B cell (primary cell): Measurements from ENCODE around the gene CD86. TPM values are rescaled to one million over a fixed set of nuclear protein-coding genes. Genes with fewer than 3 reads are reported as not detected.

Source experiments
- ATAC-seq: fragments of 200-7000 bp; cut with Tn5 transposase; one replicate; pipeline ENCODE4 v1.10.0; 2021; ENCODE audit warnings: low read depth, mild to moderate bottlenecking, moderate number of reproducible peaks, moderate library complexity
- CTCF ChIA-PET: fragments of 350-600 bp; sonication (Branson Sonifier 250); formaldehyde crosslinking; loops from one replicate; lab custom pipeline; 2021; ENCODE audit warnings: antibody characterized with exemption, inconsistent platforms; lab: Charles Lee
- POLR2A ChIA-PET: fragments of 350-600 bp; sonication (Branson Sonifier 250); formaldehyde crosslinking; loops from one replicate; lab custom pipeline; 2021; ENCODE audit warnings: antibody characterized with exemption; lab: Charles Lee
- DNase-seq: peaks from one replicate; pipeline ENCODE4 v3.0.0; 2013
- H2AFZ ChIP-seq: 2 replicates; pipeline ENCODE4 v1.6.1; 2012; ENCODE audit warnings: mild to moderate bottlenecking, low read depth, low read length; ENCODE audit not compliant: insufficient read depth, poor library complexity, severe bottlenecking
- H3K27ac ChIP-seq, 2 donors: 1 replicate in 1 of 2; 2 replicates in 1 of 2; pipeline ENCODE4 v1.5.1; 2012 to 2013; ENCODE audit warnings: low read length in 2 of 2, mild to moderate bottlenecking in 2 of 2, moderate library complexity in 1 of 2
- H3K27me3 ChIP-seq, 4 experiments: fragments of 200-600 bp in 1 of 4; sonication (generic) in 1 of 4; replicated peaks in 1 of 4; 1 replicate in 2 of 4; 2 replicates in 2 of 4; pipeline versions ENCODE4 v1.6.1 to v1.7.0; 2013 to 2016; ENCODE audit warnings: low read length in 3 of 4, mild to moderate bottlenecking in 2 of 4, mixed read lengths in 1 of 4, moderate library complexity in 1 of 4; ENCODE audit not compliant: insufficient read depth in 4 of 4, control insufficient read depth in 3 of 4; ENCODE audit errors: control extremely low read depth in 1 of 4
- H3K36me3 ChIP-seq, 2 experiments: replicated peaks in 1 of 2; 1 replicate in 1 of 2; 2 replicates in 1 of 2; pipeline versions ENCODE4 v1.6.1 to v1.7.1; 2013; ENCODE audit warnings: low read length in 1 of 2; ENCODE audit not compliant: insufficient read depth in 2 of 2, control insufficient read depth in 1 of 2; ENCODE audit errors: control extremely low read depth in 1 of 2, extremely low read depth in 1 of 2
- H3K4me1 ChIP-seq, 2 donors: fragments of 200-600 bp in 1 of 2; sonication (generic) in 1 of 2; 1 replicate in 1 of 2; 2 replicates in 1 of 2; pipeline versions ENCODE4 v1.5.1 to v1.6.1; 2013 to 2017; ENCODE audit warnings: low read length in 2 of 2; ENCODE audit not compliant: control insufficient read depth in 2 of 2, insufficient read depth in 2 of 2
- H3K4me2 ChIP-seq: replicated peaks from 2 replicates; pipeline ENCODE3; 2012; ENCODE audit warnings: mild to moderate bottlenecking, low read depth, low read length; ENCODE audit not compliant: poor library complexity, severe bottlenecking
- H3K4me3 ChIP-seq, 5 experiments: fragments of 200-600 bp in 1 of 5; sonication (generic) in 1 of 5; 1 replicate in 3 of 5; 2 replicates in 2 of 5; pipeline versions ENCODE4 v1.5.1 to v1.7.0; 2011 to 2016; ENCODE audit warnings: low read length in 4 of 5, mild to moderate bottlenecking in 4 of 5, low read depth in 2 of 5, control low read depth in 1 of 5, moderate library complexity in 1 of 5; ENCODE audit not compliant: insufficient read depth in 1 of 5; ENCODE audit errors: control extremely low read depth in 1 of 5, extremely low read depth in 1 of 5
- H3K79me2 ChIP-seq: fragments of 200-600 bp; sonication (generic); one replicate; pipeline ENCODE4 v1.6.0; 2016; ENCODE audit warnings: low read length; ENCODE audit not compliant: control insufficient read depth, insufficient read depth
- H3K9ac ChIP-seq: fragments of 200-600 bp; sonication (generic); 2 replicates; pipeline ENCODE4 v1.6.1; 2017; ENCODE audit warnings: mild to moderate bottlenecking, low read length, moderate library complexity
- H3K9me3 ChIP-seq, 3 donors: one replicate each; pipeline versions ENCODE4 v1.6.1 to v1.7.1; 2013; ENCODE audit warnings: low read length in 2 of 3; ENCODE audit not compliant: control insufficient read depth in 2 of 3, insufficient read depth in 1 of 3; ENCODE audit errors: control extremely low read depth in 1 of 3
- H4K20me1 ChIP-seq: 2 replicates; pipeline ENCODE4 v1.6.0; 2012; ENCODE audit warnings: mild to moderate bottlenecking, low read length; ENCODE audit not compliant: insufficient read depth, control insufficient read depth, poor library complexity, severe bottlenecking
- H3K27ac Mint-ChIP-seq: one replicate; pipeline ENCODE4 v1.8.0; 2021; ENCODE audit warnings: mixed read lengths
- H3K27me3 Mint-ChIP-seq: one replicate; pipeline ENCODE4 v1.8.0; 2021; ENCODE audit warnings: mixed read lengths
- H3K4me1 Mint-ChIP-seq: one replicate; pipeline ENCODE4 v1.8.0; 2021; ENCODE audit warnings: mixed read lengths
- H3K4me3 Mint-ChIP-seq: one replicate; pipeline ENCODE4 v1.8.0; 2021; ENCODE audit warnings: mixed read lengths
- H3K9me3 Mint-ChIP-seq: one replicate; pipeline ENCODE4 v1.8.0; 2022; ENCODE audit warnings: mixed read lengths; ENCODE audit not compliant: insufficient read depth
- CTCF ChIP-seq: fragments of 200-600 bp; IDR thresholded peaks from one replicate; pipeline ENCODE4 v1.8.0; 2022; ENCODE audit warnings: antibody characterized with exemption, mild to moderate bottlenecking
- EZH2 ChIP-seq: IDR thresholded peaks from 2 replicates; pipeline ENCODE4 v1.6.1; 2012; ENCODE audit warnings: borderline replicate concordance, low read depth, mild to moderate bottlenecking, moderate library complexity, low read length; ENCODE audit not compliant: insufficient read depth, poor library complexity, severe bottlenecking
- WGBS: methylation state at CpG from one replicate; pipeline ENCODE4 v1.1.5; 2013; ENCODE audit warnings: missing lambda C conversion rate; ENCODE audit not compliant: insufficient coverage; 5-methylcytosine and 5-hydroxymethylcytosine counted together
- intact Hi-C: fragments of 100-400 bp; cut with micrococcal nuclease; formaldehyde crosslinking; loops from one replicate; pipeline ENCODE4 v1.10.0; 2022
- polyA plus RNA-seq: library from polyadenylated mRNA; depleted of rRNA; stranded (reverse); fragments of >200 nt; gene quantifications from 2 replicates; pipeline ENCODE4 v1.2.3, GENCODE V29; 2012
- total RNA-seq, 2 donors: library from RNA; stranded (reverse); fragments of 120-200 nt in 1 of 2; gene quantifications; 1 replicate in 1 of 2; 2 replicates in 1 of 2; pipeline versions ENCODE4 v1.2.3 to v1.2.4, GENCODE V29; 2013 to 2022

Gene CD86
- total and polyA plus RNA-seq, 2 donors (not counting 1 experiment from before 2014, with no cell fraction given): 31.5 to 38.2 TPM

- no peaks in the 10 kb centered on the region for H3K27me3 ChIP-seq
- Mint-ChIP-seq H3K27me3 (no peaks in the 10 kb centered on the region), H3K9me3 (no peaks in the 10 kb centered on the region), H3K27ac (peak overlapping the region; percentile 96), H3K4me3 (peak overlapping the region; percentile 94), H3K4me1 (peaks cover 81% of the 10 kb centered on the region)
- WGBS: 79% methylated on average over 2 of the region's 4 CpGs
- H3K4me3 ChIP-seq: peak overlapping the region; percentile 44 to 95 (median 76)
- peak overlapping the region; percentile 64 to 81 for H3K27ac ChIP-seq
- CTCF ChIA-PET: interaction anchor here (0.8 to 3.2 kb wide), 12 partner anchors 15 to 182 kb away, joined by 3 to 20 read pairs (median 4); partner anchors contain the start of gene CD86
- H3K79me2 ChIP-seq: peaks cover 58% of the 10 kb centered on the region
- peak overlapping the region; percentile 68 for H2AFZ ChIP-seq
- peaks cover 68 to 76% of the 10 kb centered on the region in 2 donors for H3K4me1 ChIP-seq
- H3K4me2 ChIP-seq: peak overlapping the region; percentile 82
- H3K9me3 ChIP-seq: no peaks in the 10 kb centered on the region
- DNase-seq: no peak
- peak; percentile 18 for ATAC-seq
- intact Hi-C loops: loop anchor here (1.0 to 2.0 kb wide), 5 partner anchors 8 to 82 kb away; no protein-coding TSS in a partner anchor
- H3K9ac ChIP-seq: peak overlapping the region; percentile 90
- TF ChIP-seq CTCF: no peak
- no peak for TF ChIP-seq EZH2
- H4K20me1 ChIP-seq: no peaks in the 10 kb centered on the region
- POLR2A ChIA-PET: interaction anchor here (0.8 to 2.4 kb wide), 5 partner anchors 11 to 416 kb away, joined by 3 to 6 read pairs (median 4); partner anchors contain the start of gene HCLS1
- no peaks in the 10 kb centered on the region for H3K36me3 ChIP-seq
These were observed 21.5 kb downstream of the CD86 start for GRCh38 chr3:122076491-122077292.
